Measurements from ENCODE around the gene CSMD2.
"Not testable (repeated sequence)": the region's sequence is repeated elsewhere in the genome, so short reads cannot be mapped to it uniquely, and the experiment has no call there.

CSMD2 gene

GRCh38 chr1:34164771-34165391 is at the start of gene CSMD2:
Gene CSMD2 (minus strand): TSS chr1:34165230. CDS start chr1:34165097, 133 bp downstream.
- ATAC-seq, result no peak
- no peak for DNase-seq
- no peak within 1 kb of the TSS for H3K27ac Mint-ChIP-seq
- H3K36me3 Mint-ChIP-seq (ENCODE audit: low read depth), result no peaks in the 10 kb centered on the region
- H3K4me1 Mint-ChIP-seq, result peaks cover 8% of the 10 kb centered on the region
- H3K27me3 Mint-ChIP-seq, result peaks cover 62% of the 10 kb centered on the region
- H3K4me3 Mint-ChIP-seq, result no peak within 1 kb of the TSS
- no peaks in the 10 kb centered on the region for H3K9me3 Mint-ChIP-seq

GRCh38 chr1:34213956-34214355 is 48.9 kb upstream of the CSMD2 start:
- no peaks in the 10 kb centered on the region for H3K36me3 Mint-ChIP-seq (ENCODE audit: low read depth)
- ATAC-seq, result no peak
- peaks cover 5% of the 10 kb centered on the region for H3K27me3 Mint-ChIP-seq
- no peaks in the 10 kb centered on the region for H3K4me1 Mint-ChIP-seq
- no peak for DNase-seq
- no peak overlapping the region for H3K27ac Mint-ChIP-seq
- no peak overlapping the region for H3K4me3 Mint-ChIP-seq
- no peaks in the 10 kb centered on the region for H3K9me3 Mint-ChIP-seq

GRCh38 chr1:34212673-34213072 is 47.6 kb upstream of the CSMD2 start:
- H3K4me1 Mint-ChIP-seq, result no peaks in the 10 kb centered on the region
- H3K36me3 Mint-ChIP-seq (ENCODE audit: low read depth), result no peaks in the 10 kb centered on the region
- no peak overlapping the region for H3K27ac Mint-ChIP-seq
- H3K4me3 Mint-ChIP-seq, result no peak overlapping the region
- no peaks in the 10 kb centered on the region for H3K9me3 Mint-ChIP-seq
- H3K27me3 Mint-ChIP-seq, result peaks cover 2% of the 10 kb centered on the region
- DNase-seq (no peak), ATAC-seq (no peak)

- no peak for DNase-seq
- H3K4me3 Mint-ChIP-seq, result no peak overlapping the region
- H3K9me3 Mint-ChIP-seq, result no peaks in the 10 kb centered on the region
- H3K27ac Mint-ChIP-seq, result no peak overlapping the region
- no peaks in the 10 kb centered on the region for H3K36me3 Mint-ChIP-seq (ENCODE audit: low read depth)
- H3K27me3 Mint-ChIP-seq, result peaks cover 4% of the 10 kb centered on the region
- ATAC-seq, result peak; percentile 70
- H3K4me1 Mint-ChIP-seq, result no peaks in the 10 kb centered on the region
Observed at GRCh38 chr1:34199927-34200326, 34.9 kb upstream of the CSMD2 start.

- no peaks in the 10 kb centered on the region for H3K4me1 Mint-ChIP-seq
- peaks cover 2% of the 10 kb centered on the region for H3K36me3 Mint-ChIP-seq (ENCODE audit: low read depth)
- peaks cover 22% of the 10 kb centered on the region for H3K27me3 Mint-ChIP-seq
- H3K9me3 Mint-ChIP-seq, result peaks cover 7% of the 10 kb centered on the region
- DNase-seq (no peak), ATAC-seq (no peak)
- H3K4me3 Mint-ChIP-seq, result no peak overlapping the region
- H3K27ac Mint-ChIP-seq, result no peak overlapping the region
Observed at GRCh38 chr1:34192621-34193020, 27.6 kb upstream of the CSMD2 start.

GRCh38 chr1:34190692-34191091 is 25.7 kb upstream of the CSMD2 start:
- peaks cover 31% of the 10 kb centered on the region for H3K27me3 Mint-ChIP-seq
- H3K4me1 Mint-ChIP-seq, result no peaks in the 10 kb centered on the region
- ATAC-seq (no peak), DNase-seq (no peak)
- H3K27ac Mint-ChIP-seq, result no peak overlapping the region
- no peak overlapping the region for H3K4me3 Mint-ChIP-seq
- H3K9me3 Mint-ChIP-seq, result peaks cover 7% of the 10 kb centered on the region
- H3K36me3 Mint-ChIP-seq (ENCODE audit: low read depth), result peaks cover 2% of the 10 kb centered on the region

GRCh38 chr1:34188985-34189384 is 24.0 kb upstream of the CSMD2 start:
- no peak overlapping the region for H3K4me3 Mint-ChIP-seq
- ATAC-seq, result no peak
- no peaks in the 10 kb centered on the region for H3K4me1 Mint-ChIP-seq
- H3K36me3 Mint-ChIP-seq (ENCODE audit: low read depth), result peaks cover 2% of the 10 kb centered on the region
- peaks cover 7% of the 10 kb centered on the region for H3K9me3 Mint-ChIP-seq
- peaks cover 34% of the 10 kb centered on the region for H3K27me3 Mint-ChIP-seq
- H3K27ac Mint-ChIP-seq, result no peak overlapping the region
- DNase-seq, result no peak

- Mint-ChIP-seq H3K36me3 (ENCODE audit: low read depth) (peaks cover 2% of the 10 kb centered on the region), H3K27ac (no peak overlapping the region), H3K4me1 (no peaks in the 10 kb centered on the region), H3K27me3 (peaks cover 34% of the 10 kb centered on the region), H3K9me3 (peaks cover 7% of the 10 kb centered on the region), H3K4me3 (no peak overlapping the region)
- ATAC-seq (peak; percentile 36), DNase-seq (no peak)
Observed at GRCh38 chr1:34188418-34188817, 23.4 kb upstream of the CSMD2 start.

GRCh38 chr1:34186741-34187494 is 21.9 kb upstream of the CSMD2 start:
- Mint-ChIP-seq H3K4me1 (no peaks in the 10 kb centered on the region), H3K9me3 (peaks cover 7% of the 10 kb centered on the region)
- no peak for ATAC-seq

GRCh38 chr1:34183381-34183780 is 18.4 kb upstream of the CSMD2 start:
- not testable (repeated sequence) for H3K9me3 Mint-ChIP-seq; H3K36me3 Mint-ChIP-seq (ENCODE audit: low read depth); H3K27ac Mint-ChIP-seq; H3K4me1 Mint-ChIP-seq; ATAC-seq; DNase-seq; H3K4me3 Mint-ChIP-seq
- H3K27me3 Mint-ChIP-seq, result peaks cover 32% of the 10 kb centered on the region

More at GRCh38 chr1:34186741-34187494, 21.9 kb upstream of the CSMD2 start:
- H3K36me3 Mint-ChIP-seq (ENCODE audit: low read depth), result peaks cover 2% of the 10 kb centered on the region
- H3K4me3 Mint-ChIP-seq, result no peak overlapping the region
- no peak overlapping the region for H3K27ac Mint-ChIP-seq
- no peak for DNase-seq
- H3K27me3 Mint-ChIP-seq, result peaks cover 35% of the 10 kb centered on the region

- no peak overlapping the region for H3K4me3 Mint-ChIP-seq
- H3K27ac Mint-ChIP-seq, result no peak overlapping the region
- DNase-seq, result no peak
- no peak for ATAC-seq
- peaks cover 43% of the 10 kb centered on the region for H3K27me3 Mint-ChIP-seq
- H3K9me3 Mint-ChIP-seq, result no peaks in the 10 kb centered on the region
- no peaks in the 10 kb centered on the region for H3K36me3 Mint-ChIP-seq (ENCODE audit: low read depth)
- no peaks in the 10 kb centered on the region for H3K4me1 Mint-ChIP-seq
Observed at GRCh38 chr1:34178072-34178471, 13.0 kb upstream of the CSMD2 start.

- peaks cover 43% of the 10 kb centered on the region for H3K27me3 Mint-ChIP-seq
Observed at GRCh38 chr1:34176830-34177603, 12.0 kb upstream of the CSMD2 start, which contains the start of gene C1orf94. Gene C1orf94 (plus strand): TSS chr1:34176907. CDS start chr1:34177790, 883 bp downstream.

GRCh38 chr1:34175744-34176143 is 10.7 kb upstream of the CSMD2 start:
- Mint-ChIP-seq H3K4me3 (no peak overlapping the region), H3K36me3 (ENCODE audit: low read depth) (no peaks in the 10 kb centered on the region), H3K4me1 (no peaks in the 10 kb centered on the region), H3K27ac (no peak overlapping the region), H3K9me3 (no peaks in the 10 kb centered on the region), H3K27me3 (peaks cover 42% of the 10 kb centered on the region)
- no peak for DNase-seq
- no peak for ATAC-seq

More at GRCh38 chr1:34176830-34177603, 12.0 kb upstream of the CSMD2 start, which contains the start of gene C1orf94:
- DNase-seq (no peak), ATAC-seq (no peak)
- Mint-ChIP-seq H3K27ac (no peak within 1 kb of the TSS), H3K4me1 (no peaks in the 10 kb centered on the region), H3K9me3 (no peaks in the 10 kb centered on the region), H3K36me3 (ENCODE audit: low read depth) (no peaks in the 10 kb centered on the region), H3K4me3 (no peak within 1 kb of the TSS)

- Mint-ChIP-seq H3K27me3 (peaks cover 58% of the 10 kb centered on the region), H3K4me3 (no peak overlapping the region), H3K36me3 (ENCODE audit: low read depth) (no peaks in the 10 kb centered on the region), H3K4me1 (peaks cover 8% of the 10 kb centered on the region), H3K9me3 (no peaks in the 10 kb centered on the region), H3K27ac (no peak overlapping the region)
- ATAC-seq (no peak), DNase-seq (no peak)
Observed at GRCh38 chr1:34167389-34167788, 2.4 kb upstream of the CSMD2 start.
